RCC 7860 (cell line): ENCODE data around the gene SMIM21.

Experiments
- DNase-seq: peaks from one replicate; pipeline ENCODE4 v3.0.0-alpha.2; 2015; ENCODE audit warnings: low spot score
- FAIRE-seq: peaks from 2 replicates; lab custom pipeline; 2012; peaks lifted over from hg19 to GRCh38; lab: Jason Lieb, UNC

The SMIM21 gene

GRCh38 chr18:75428490-75428889, 987 bp upstream of the SMIM21 start:
- FAIRE-seq (no peak), DNase-seq (no peak)

- DNase-seq, result no peak
- no peak for FAIRE-seq
Observed at GRCh38 chr18:75422341-75422910, 5.1 kb downstream of the SMIM21 start.

- FAIRE-seq (no peak), DNase-seq (no peak)
Observed at GRCh38 chr18:75421656-75422055, 5.8 kb downstream of the SMIM21 start.

- FAIRE-seq (no peak), DNase-seq (peak; percentile 32)
Observed at GRCh38 chr18:75418293-75419005, 9.1 kb downstream of the SMIM21 start.

DNA sequence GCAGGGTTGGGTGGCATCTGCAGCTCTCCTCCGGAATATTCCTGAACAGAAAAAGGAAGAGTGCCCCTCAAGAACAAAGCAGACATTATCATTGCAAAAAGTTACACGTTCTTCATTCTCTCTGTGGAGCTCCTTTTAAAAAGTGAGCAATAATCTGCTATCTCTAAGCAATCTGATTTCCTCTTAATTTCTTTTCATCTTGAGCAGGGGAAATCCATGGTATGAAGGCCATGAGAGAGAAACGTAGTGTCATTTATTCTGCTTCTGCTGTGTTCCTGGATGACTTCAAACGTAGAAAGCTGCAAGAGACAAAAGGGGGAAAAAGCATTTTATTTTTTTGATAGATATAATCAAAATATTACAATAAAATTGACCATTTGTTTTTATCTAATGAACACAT, 16.9 kb downstream of the SMIM21 start:
- FAIRE-seq, result no peak
- no peak for DNase-seq

DNA sequence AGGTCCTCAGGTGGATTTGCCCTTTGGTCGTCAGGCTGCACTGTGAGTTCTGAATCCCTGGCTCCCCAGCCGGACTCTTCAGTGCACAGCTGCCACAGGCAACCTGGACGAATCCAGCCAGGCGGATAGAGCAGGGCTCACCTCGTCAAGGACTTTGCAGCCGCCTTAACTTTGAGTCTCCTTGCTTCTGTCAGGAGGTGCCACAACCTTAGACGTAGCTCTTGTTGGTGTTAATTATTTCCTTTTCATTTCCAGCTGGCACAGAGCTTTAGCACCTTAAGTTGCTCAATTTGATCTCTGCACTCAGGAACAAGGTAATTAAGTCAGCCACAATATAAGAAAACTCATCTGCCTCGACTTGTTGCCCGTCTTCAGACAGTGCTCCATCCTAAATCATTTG, 17.7 kb downstream of the SMIM21 start:
- DNase-seq (no peak), FAIRE-seq (no peak)

DNA sequence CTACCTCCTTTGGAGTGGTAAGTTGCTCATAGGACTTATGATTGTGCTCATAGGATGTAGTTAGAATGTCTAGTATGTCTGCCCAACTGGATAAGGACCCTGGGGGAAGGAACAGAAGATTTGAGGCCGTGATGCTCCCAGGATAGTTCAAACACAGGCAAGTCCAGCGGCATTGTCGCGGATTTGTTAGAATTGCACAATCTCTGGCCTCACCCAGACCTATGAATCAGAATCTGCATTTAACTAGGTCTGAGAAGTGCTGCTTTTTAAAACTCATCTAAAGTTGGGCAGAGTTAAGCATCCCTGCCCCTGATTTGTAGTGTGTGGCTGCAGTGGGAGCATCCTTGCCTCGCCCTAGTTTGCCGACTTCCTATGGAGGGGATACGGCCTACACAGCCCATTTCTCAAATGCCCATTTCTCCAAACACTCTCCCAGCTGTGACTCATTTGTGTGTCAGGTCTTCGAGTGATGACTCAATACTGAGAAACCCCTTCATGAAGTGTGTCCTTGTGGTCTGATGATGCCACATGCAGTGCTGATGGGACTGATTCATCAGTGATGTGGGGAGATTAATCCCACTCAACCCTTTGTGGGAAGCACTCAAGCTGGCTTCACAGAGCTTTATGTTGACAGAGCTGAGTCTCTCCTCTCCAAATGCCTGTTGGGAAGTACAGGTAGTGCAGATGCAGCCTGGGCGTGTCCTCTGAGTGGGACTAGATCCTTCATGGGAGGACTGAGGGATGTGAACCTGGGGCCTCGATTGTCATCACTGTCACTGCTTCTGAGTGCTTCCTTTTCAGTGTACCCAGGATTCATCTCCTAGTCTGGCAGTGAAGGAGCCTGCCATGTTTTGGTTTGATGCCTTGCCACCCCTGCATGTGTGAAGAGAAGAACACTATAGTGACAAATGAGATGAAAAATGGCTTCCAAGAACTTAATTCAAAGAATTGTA, 18.7 kb downstream of the SMIM21 start:
- FAIRE-seq (peak; percentile 98), DNase-seq (peak; percentile 95)

- DNase-seq (no peak), FAIRE-seq (no peak)
Observed at GRCh38 chr18:75407468-75408437, 19.8 kb downstream of the SMIM21 start.

GRCh38 chr18:75406491-75407445, 20.7 kb downstream of the SMIM21 start:
- FAIRE-seq, result no peak
- DNase-seq, result no peak

DNA sequence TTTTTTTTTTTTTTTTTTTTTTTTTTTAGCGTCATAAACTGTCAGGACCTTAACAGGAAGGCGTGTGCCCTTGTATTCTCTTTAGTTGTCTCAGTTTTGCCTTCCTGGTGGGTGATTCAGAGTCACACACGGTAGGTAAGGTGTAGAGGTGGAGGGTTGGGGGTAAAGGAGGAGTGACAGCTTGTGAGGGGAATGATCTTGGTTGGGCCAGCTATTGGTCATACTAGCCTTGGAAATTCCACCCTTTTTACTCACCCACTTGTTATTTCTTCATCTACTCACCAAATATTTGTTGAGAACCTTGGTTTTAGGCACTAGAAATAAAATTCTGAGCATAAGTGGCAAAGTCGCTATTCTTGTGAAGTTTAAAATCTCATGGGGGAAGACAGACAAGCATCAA, 22.2 kb downstream of the SMIM21 start:
- DNase-seq (no peak), FAIRE-seq (no peak)

GRCh38 chr18:75400366-75400765, 27.1 kb downstream of the SMIM21 start:
- no peak for DNase-seq
- FAIRE-seq, result no peak

DNA sequence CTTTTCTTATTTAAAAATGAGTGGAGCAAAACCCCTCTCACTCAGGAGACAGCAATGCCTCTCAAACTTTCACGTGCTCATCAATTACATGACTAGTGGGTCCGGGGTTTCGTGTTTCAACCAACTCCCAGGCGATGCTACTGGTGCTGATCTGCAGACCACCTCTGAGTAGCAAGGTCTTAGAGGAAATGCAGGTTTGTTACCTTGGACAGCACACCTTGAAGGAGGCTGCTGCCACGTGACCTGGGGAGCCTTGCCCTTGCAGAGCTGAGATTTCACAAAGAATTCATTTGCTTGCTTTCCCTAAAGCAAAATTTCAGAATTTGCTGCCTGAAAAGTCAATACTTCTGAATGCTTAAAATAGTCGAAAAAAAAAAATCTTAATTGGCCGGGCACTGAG, 32.4 kb downstream of the SMIM21 start:
- DNase-seq, result no peak

GRCh38 chr18:75393721-75394120, 33.8 kb downstream of the SMIM21 start:
- FAIRE-seq, result no peak
- no peak for DNase-seq

More for the DNA sequence above, 32.4 kb downstream of the SMIM21 start:
- FAIRE-seq, result no peak

- FAIRE-seq (no peak), DNase-seq (no peak)
Observed at GRCh38 chr18:75392226-75392578, 35.3 kb downstream of the SMIM21 start.

DNA sequence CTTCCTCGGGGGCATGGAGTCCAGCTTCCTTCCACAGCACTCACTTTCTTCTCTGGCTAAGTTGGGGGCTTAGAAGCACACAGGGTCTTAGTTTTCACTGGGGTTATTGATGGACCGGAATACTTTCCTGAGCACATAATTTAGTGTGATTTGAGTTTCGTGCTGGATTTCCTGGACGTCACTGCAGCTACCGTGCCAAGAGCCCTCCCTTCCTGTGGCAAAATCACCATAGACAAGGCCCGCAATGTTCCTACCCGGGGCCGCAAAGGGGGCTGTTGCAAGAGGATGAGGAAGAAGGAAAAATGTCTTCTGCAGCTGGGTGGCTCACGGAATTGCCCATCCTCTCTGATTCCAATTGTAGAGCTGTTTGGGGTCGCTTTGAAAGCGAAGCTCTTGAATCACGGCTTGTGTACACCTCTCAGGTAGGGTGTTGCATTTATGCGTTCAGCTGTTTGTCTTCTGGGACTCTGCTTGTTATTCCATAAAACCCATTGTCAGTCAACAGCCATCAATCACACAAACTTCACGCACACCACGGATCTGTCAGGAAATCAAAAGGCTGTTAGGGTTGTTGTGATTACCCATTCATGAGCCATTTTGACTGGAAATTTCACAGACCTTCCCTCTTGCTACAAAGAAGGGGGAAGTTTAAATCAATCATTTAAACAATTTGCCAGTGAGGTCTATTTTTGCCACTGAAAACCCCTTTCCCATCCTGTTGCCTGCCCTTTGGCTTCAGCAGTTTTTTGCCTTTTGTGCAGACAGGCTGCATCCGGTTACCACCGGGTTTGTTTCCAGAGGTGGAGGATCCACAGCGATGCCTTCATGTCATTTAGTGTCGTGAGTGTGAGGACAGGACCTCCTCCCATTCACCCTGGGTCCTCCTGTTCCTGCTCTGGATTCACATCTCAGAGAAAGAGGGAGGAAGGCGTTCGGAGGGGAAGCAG, 36.0 kb downstream of the SMIM21 start:
- DNase-seq (no peak), FAIRE-seq (no peak)

DNA sequence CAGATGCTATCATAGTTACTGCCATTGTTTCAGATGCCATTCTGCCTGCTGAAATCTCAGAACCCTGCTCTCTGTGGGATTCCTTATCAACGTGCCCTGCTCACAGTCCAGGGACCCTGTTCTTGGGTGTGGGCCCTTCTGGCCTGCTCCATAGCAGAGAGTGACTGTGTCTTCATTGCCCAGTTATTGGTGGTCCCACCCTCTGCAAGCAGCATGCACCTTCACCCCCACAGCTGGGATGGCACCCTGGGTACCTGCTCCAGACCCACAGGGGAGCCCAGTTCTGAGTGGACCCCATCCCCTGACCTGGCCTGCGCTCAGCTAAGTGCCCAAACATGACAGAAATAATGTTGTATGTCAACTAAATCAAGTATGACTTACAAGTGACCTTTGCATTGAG, 36.6 kb downstream of the SMIM21 start:
- DNase-seq (no peak), FAIRE-seq (no peak)

DNA sequence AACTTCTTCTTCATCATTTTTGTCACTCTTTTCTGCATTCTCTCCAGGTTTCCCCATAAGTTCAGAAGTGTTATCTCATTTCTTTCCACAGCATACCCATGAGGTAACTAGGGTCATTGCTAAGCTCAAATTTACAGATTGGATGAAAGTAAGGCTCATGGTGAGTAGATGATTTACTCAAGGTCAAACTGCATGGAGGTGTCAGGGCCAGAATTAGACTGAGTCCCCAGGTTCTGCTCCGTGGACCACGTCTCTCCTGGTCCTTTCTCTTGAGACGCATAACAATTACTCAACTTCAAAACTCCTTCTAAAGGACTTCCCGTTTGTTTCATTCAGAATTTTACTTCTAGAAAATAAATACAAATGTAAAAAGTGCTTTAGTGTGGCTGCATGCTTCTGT, 43.4 kb downstream of the SMIM21 start:
- DNase-seq (no peak), FAIRE-seq (no peak)
